Left renal pelvis (tissue), 4 donors: ENCODE data around the gene CARS1. TPM values are rescaled to one million over a fixed set of nuclear protein-coding genes. Genes with fewer than 3 reads are reported as not detected.
"Not testable (repeated sequence)": the region's sequence is repeated elsewhere in the genome, so short reads cannot be mapped to it uniquely, and the experiment has no call there.

ENCODE experiments used
- DNase-seq, 4 donors: peaks; one replicate each; pipeline ENCODE4 v3.0.0-alpha.2; 2013; ENCODE audit warnings: low read depth in 4 of 4, low spot score in 3 of 4
- polyA plus RNA-seq, 4 donors: library from polyadenylated mRNA; unstranded; fragments of 120-200 nt; gene quantifications; one replicate each; pipeline ENCODE4 v1.2.1, GENCODE V29; 2013; ENCODE audit not compliant: insufficient read length in 4 of 4

Gene CARS1
- polyA plus RNA-seq, 4 donors: 23.5 to 29.0 (median 24.3) TPM

- DNase-seq: no peak
Measured at GRCh38 chr11:3090096-3090901, 33.1 kb upstream of the CARS1 start.

- no peak for DNase-seq
Measured at GRCh38 chr11:3089236-3090061, 32.2 kb upstream of the CARS1 start.

DNA sequence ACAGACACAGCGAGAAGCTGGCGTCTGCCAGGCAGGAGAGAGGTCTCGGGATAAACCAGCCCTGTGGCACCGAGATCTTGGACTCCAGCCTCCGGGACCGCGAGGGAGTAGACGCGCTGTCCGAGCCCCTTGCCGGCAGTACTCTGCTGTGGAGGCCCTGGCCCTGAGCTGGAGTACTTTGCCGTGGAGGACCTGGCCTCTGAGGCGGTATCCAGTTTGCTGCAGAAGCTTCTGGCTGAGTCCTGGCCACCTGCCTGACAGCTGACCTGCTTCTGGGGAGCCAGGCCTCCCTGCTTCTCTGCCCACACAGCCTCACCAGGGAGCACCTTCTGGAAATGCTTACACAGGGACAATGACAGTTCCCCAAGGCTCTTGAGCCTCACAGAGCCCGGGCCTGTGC, 31.6 kb upstream of the CARS1 start:
- DNase-seq: no peak

DNA sequence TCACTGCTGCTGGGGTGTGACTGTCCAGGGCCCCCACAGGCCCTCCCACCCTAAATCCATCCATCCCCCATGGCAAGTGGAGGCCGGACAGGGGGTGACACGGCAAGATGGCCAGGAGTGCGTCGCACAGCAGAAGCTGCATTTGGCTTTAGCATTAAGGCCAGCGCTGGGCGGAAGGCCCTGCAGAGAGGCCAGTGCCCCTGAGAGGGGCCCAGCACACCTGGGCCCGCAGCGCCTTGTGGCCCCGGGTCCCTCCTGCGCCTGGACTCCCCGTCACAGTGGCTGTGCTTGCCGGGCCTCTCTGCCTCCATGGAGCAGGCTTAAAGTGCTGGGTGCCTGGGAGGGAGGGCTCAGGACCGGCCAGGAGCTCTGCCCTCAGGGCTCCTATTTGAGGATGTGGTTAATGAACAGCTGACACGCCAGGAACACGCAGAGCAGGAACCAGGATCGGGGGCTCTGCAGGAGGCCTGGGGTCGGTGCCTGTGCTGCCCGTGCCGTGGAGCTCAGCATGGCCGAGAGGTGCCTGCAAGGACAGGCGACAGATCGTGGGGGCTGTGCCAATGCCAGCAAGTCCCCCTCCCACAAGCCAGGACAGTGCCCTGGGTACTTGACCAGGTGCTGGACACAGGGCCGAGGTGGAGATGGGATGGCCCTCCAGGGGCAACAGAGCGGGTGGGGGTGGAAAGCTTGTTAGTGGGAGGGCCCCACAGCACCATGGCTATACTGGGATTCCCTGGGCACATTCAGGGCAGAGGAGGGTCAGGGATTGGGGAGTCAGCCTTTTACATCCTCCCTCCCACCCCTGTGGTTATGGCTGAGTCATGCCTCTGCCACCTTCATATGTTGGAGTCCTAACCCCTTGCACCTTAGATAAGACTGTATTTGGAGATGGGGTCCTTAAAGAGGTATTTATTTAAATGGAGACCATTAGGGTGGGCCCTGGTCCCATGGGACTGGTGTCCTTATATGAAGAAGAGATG, 30.9 kb upstream of the CARS1 start:
- no peak for DNase-seq

GRCh38 chr11:3087373-3087772, 30.1 kb upstream of the CARS1 start:
- no peak for DNase-seq

DNA sequence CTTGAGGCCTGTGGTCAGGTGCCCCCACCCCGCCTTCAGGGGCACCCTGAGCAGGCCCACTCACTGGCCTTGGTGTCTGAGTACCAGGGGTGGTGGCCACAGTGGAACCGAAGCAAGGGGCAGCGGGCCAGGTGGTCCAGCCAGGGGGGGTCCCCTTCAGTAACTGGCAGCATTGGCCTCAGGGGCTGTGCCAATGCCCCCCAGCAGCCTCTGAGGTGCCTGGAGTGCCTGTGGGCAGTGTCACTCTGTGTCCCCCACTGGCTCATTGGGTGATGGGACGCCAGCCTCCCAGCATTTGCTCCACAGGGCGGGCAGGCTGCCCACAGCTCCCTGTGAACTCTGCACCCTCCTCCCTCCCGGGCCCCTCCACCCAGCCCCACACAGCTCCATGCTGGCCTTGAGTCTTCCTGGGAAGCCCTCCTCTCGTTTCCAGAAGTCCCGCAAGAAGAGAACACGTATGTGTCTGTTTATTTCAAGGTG, 29.5 kb upstream of the CARS1 start:
- DNase-seq: no peak

DNA sequence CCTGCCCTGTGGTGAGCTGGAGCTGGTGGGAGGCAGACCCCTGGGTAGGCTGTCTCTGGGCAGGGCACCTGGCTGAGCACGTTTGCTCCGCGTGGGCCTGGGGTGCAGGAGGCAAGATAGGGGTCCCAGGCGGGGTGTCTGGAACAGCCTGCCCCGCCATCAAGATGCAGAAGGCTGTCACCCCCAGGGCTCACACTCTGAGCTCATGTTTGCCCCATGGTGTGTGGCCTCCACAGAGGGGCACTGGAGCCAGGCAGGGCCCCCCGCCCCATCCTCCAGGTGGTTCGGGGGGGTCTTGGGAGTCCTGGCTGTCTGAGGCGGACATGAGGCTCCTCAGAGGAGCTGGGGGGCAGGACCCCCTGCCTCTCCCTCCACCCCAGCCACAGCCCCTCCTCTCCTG, 28.9 kb upstream of the CARS1 start:
- no peak for DNase-seq

DNA sequence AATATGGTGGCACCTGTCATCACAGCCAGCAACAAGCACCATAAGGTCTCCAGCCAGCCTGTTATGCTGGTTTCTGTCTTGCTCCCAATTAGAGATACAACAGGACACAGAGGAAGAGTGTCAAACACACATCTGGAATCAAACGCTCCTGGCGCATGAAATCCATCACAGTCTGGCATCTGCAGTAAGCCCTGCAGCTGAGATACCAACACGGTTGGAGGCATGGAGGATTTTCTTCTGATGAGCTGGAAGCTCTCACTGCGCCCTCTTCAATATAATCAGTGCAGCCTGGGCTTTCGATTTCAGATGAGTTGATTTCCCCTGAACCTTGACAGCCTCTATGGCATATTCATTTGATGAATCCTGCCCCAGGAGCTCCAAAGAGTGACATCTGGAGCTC, 27.8 kb upstream of the CARS1 start:
- DNase-seq: no peak

GRCh38 chr11:3083321-3083720, 26.1 kb upstream of the CARS1 start:
- no peak for DNase-seq

DNA sequence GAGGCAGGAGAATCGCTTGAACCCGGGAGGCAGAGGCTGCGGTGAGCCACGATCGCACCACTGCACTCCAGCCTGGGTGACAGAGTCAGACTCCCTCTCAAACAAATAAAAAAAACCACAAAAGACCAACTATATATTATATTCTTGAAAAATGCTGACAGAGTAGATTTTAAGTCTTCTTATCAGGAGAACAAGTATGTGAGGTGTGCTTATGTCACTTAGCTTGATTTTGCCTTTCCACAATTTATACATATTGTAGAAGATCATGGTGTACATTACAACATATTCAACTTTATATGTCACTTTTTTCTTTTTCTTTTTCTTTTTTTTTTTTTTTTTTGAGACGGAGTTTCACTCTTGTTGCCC, 24.1 kb upstream of the CARS1 start:
- no peak for DNase-seq

DNA sequence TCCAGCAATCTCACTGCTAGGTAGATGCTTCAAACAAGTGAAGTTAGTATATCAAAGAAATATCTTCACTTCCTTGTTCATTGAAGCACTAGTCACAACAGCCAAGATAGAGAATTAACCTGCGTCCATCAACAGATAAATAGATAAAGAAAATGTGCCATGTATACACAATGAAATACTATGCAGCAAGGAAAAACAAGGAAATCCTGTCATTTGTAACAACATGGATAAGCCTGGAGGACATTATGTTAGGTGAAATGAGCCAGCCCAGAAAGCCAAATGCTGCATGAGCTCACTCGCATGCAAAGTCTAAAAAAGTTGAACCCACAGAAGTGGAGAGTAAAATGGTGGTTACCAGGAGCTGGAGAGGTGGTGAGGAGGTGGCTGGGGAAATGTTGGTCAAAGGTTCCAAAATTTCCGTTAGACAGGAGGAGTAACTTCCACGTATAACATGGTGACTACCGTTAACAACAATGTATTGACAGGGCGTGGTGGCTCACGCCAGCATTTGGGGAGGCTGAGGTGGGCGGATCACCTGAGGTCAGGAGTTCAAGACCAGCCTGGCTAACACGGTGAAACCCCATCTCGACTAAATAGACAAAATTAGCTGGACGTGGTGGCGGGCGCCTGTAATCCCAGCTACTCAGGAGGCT, 23.6 kb upstream of the CARS1 start:
- no peak for DNase-seq

- no peak for DNase-seq
Measured at GRCh38 chr11:3080104-3080503, 22.9 kb upstream of the CARS1 start.

DNA sequence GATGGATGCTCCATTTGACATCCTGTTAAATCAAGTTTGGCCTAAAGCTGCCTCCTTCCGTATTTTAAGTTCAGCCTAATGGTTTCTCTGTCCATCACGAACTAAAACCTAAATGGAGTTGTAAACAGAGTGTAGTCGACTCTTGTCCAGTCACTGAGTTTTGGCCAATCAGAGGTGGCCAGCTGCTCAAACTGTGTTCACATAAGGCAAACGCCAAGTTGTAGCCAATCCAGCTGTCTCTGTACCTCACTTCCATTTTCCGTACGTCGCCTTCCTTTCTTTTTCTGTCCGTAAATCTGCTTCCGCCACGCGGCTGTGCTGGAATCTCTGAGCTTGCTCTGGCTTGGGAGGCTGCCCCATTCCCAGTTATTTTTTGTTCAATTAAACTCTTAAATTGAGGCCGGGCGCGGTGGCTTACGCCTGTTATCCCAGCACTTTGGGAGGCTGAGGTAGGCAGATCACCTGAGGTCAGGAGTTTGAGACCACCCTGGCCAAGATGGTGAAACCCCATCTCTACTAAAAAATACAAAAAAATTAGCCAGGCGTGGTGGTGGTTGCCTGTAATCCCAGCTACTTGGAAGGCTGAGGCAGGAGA, 20.7 kb upstream of the CARS1 start:
- DNase-seq: no peak

DNA sequence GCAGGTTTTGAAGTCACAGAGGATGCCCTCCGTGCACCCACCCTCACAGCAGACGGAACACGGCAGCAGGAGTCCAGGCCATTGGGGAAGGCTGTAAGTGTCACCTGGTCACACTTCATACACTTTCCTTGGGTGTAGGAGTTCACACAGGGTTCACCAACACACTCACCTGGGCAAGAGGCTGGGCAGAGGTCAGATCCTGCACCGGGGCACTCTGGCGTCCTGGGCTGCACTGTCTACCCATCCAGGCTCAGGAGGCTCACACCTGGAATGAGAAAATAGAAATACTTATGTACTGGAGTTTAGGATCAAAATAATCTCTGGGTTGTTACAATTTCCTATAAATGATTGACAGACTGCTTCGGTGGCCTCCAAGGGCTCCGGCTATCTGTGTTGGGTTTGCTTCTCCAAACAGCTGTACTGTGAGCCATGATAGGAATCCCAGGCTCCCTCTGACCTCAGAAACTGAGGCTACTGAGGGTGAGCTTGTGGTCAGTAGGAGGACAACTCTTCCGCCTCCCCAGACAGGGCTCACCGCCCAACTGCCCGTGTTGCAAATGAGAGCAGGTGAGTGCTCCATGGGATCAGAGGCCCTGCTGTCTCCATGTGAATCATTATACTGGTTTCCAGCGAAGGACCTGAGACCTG, 20.1 kb upstream of the CARS1 start:
- DNase-seq: no peak

DNA sequence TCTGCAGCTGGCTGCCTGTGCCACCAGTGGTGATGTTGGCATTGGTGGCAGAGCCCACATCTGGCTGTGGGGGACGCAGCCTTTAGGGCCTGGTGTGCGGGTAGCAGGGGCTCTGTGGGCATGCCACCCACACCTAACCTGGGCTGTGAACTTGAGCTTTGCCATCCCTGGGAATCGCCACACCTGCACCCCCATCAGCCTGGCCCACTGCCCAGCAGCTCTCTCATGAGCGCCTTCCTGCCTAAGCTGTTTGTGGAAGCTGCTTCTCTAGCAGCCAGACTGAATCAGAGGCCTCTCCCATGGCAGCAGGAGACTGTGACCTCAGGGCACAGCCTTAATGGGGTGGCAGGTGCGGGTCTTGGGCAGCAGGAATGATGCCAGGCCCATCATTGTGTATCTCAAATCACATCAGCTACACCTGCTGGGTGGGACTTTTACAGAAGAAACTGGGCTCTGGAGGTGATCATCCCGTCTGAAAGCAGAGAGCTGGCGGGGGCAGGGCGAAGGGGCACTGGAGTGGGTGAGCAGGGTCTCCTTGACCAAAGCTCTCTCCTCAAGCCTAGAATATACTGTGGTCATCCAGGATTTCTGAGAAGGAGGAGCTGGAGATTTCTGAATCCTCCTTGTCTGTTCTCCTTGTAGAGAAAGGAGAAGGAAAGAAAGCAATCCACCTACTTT, 17.8 kb upstream of the CARS1 start:
- DNase-seq: no peak

DNA sequence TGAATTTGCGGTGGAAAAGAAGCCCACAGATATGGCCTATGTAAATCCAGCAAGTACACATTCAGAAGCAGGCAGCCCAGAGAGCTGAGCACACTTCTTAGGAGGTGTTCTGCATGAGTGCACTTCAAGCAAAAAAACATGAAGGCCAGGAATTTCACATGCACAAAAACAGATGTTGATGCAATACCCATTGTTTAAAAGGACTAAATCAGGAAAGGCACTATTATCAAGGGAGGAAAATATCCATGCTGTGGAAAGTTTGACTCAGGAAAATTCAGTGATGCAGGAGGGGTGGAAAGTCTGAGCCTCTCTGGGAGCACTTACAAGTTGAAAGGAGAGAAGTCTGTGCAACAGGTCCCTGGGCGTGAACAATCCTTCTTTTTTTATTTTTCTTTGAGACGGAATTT, 15.8 kb upstream of the CARS1 start:
- no peak for DNase-seq

DNA sequence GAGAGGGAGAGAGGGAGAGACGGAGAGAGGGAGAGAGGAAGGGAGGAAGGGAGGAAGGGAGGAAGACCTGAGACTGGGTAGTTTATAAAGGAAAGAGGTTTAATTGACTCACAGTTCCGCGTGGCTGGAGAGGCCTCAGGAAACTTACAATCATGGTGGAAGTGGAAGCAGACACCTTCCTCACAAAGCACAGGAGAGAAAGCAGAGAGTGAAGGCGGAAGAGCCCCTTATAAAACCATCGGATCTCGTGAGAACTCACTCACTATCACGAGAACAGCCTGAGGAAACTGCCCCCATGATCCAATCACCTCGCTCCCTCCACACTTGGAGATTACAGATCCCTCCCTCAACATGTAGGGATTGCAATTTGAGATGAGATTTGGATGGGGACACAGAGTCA, 12.2 kb upstream of the CARS1 start:
- no peak for DNase-seq

DNA sequence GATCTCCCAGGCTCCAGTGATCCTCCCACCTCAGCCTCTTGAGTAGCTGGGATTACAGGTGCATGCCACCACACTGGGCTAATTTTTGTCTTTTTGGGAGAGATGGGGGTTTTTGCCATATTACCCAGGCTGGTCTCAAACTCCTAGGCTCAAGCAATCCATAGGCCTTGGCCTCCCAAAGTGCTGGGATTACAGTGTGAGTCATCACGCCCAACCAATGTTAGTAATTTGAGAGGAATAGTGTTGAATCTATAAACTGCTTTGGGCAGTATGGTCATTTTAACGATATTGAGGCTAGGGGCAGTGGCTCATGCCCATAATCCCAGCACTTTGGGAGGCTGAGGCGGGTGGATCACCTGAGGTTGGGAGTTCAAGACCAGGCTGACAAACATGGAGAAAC, 9.1 kb upstream of the CARS1 start:
- DNase-seq: not testable (repeated sequence)

DNA sequence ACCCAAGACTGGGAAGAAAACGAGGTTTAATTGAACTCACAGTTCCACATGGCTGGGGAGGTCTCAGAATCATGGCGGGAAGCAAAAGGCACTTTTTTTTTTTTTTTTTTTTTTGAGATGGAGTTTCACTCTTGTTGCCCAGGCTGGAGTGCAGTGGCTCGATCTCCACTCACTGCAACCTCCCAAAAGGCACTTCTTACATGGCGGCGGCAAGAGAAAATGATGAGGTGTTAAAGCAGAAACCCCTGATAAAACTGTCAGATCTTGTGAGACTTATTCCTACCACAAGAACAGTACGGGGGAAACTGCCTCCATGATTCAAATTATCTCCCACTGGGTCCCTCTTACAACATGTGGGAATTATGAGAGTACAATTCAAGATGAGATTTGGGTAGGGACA, 7.5 kb upstream of the CARS1 start:
- DNase-seq: not testable (repeated sequence)
